Suppressor macrophage treated with lipopolysaccharide for 1 hour (primary cell): ENCODE results near the gene LRRC18.
A peak's percentile ranks its signal among the peaks of the same experiment; 100 is the strongest.

ENCODE experiments used
- DNase-seq, 3 donors: peaks; one replicate each; pipeline ENCODE4 v3.0.0-alpha.2; 2020 to 2022

LRRC18 gene

GRCh38 chr10:48939790-48940325, at the start of gene LRRC18:
TSS of gene LRRC18 (minus strand) at chr10:48939840. CDS start at chr10:48914155, 25,685 bp downstream.
- DNase-seq = no peak

- no peak for DNase-seq
Observed at GRCh38 chr10:48985621-48986158, 46.0 kb upstream of the LRRC18 start.

- DNase-seq = peak in 1 of 3 donors; percentile 17
Observed at GRCh38 chr10:48983648-48984351, 44.2 kb upstream of the LRRC18 start.

- DNase-seq = no peak
Observed at GRCh38 chr10:48982584-48982983, 42.9 kb upstream of the LRRC18 start.

GRCh38 chr10:48981310-48981907, 41.8 kb upstream of the LRRC18 start:
- DNase-seq = peak; percentile 39 to 61 (median 47)

GRCh38 chr10:48978318-48978717, 38.7 kb upstream of the LRRC18 start:
- DNase-seq = no peak

- DNase-seq = peak; percentile 55 to 62 (median 56)
Observed at GRCh38 chr10:48976196-48976595, 36.6 kb upstream of the LRRC18 start.

GRCh38 chr10:48974510-48975156, 35.0 kb upstream of the LRRC18 start:
- DNase-seq = no peak

- no peak for DNase-seq
Observed at GRCh38 chr10:48973065-48973464, 33.4 kb upstream of the LRRC18 start.

GRCh38 chr10:48970654-48971053, 31.0 kb upstream of the LRRC18 start:
- no peak for DNase-seq

GRCh38 chr10:48970046-48970445, 30.4 kb upstream of the LRRC18 start:
- no peak for DNase-seq

- no peak for DNase-seq
Observed at GRCh38 chr10:48968036-48968435, 28.4 kb upstream of the LRRC18 start.

GRCh38 chr10:48965460-48965859, 25.8 kb upstream of the LRRC18 start:
- no peak for DNase-seq

GRCh38 chr10:48964038-48964437, 24.4 kb upstream of the LRRC18 start:
- no peak for DNase-seq

- DNase-seq = no peak
Observed at GRCh38 chr10:48958598-48959190, 19.1 kb upstream of the LRRC18 start.

- no peak for DNase-seq
Observed at GRCh38 chr10:48957361-48958151, 17.9 kb upstream of the LRRC18 start.

- no peak for DNase-seq
Observed at GRCh38 chr10:48951707-48952106, 12.1 kb upstream of the LRRC18 start.

- DNase-seq = no peak
Observed at GRCh38 chr10:48948470-48949037, 8.9 kb upstream of the LRRC18 start.

GRCh38 chr10:48947690-48948469, 8.2 kb upstream of the LRRC18 start:
- DNase-seq = no peak

GRCh38 chr10:48946891-48947500, 7.4 kb upstream of the LRRC18 start:
- no peak for DNase-seq

- DNase-seq = no peak
Observed at GRCh38 chr10:48946332-48946731, 6.7 kb upstream of the LRRC18 start.
